Measurements from ENCODE around the gene ATP13A3.

ATP13A3 gene

GRCh38 chr3:194390835-194391234 lies 96.0 kb downstream of the ATP13A3 start:
- no peaks in the 10 kb centered on the region for H3K27me3 Mint-ChIP-seq
- H3K27ac Mint-ChIP-seq = no peak overlapping the region
- peaks cover 15% of the 10 kb centered on the region for H3K4me1 Mint-ChIP-seq (ENCODE audit: low read depth)
- peaks cover 2% of the 10 kb centered on the region for H3K36me3 Mint-ChIP-seq
- peaks cover 12% of the 10 kb centered on the region for H3K9me3 Mint-ChIP-seq (ENCODE audit: low read depth)
- no peak overlapping the region for H3K4me3 Mint-ChIP-seq

- Mint-ChIP-seq H3K36me3 (peaks cover 2% of the 10 kb centered on the region), H3K27me3 (no peaks in the 10 kb centered on the region)
Measured at GRCh38 chr3:194389269-194389668, 97.5 kb downstream of the ATP13A3 start.

GRCh38 chr3:194387926-194388418 lies 98.8 kb downstream of the ATP13A3 start:
- H3K27ac Mint-ChIP-seq = no peak overlapping the region
- H3K9me3 Mint-ChIP-seq (ENCODE audit: low read depth) = peaks cover 12% of the 10 kb centered on the region
- no peak overlapping the region for H3K4me3 Mint-ChIP-seq
- no peaks in the 10 kb centered on the region for H3K4me1 Mint-ChIP-seq (ENCODE audit: low read depth)
- H3K27me3 Mint-ChIP-seq = peaks cover 2% of the 10 kb centered on the region
- H3K36me3 Mint-ChIP-seq = peaks cover 2% of the 10 kb centered on the region

More at GRCh38 chr3:194389269-194389668, 97.5 kb downstream of the ATP13A3 start:
- Mint-ChIP-seq H3K27ac (no peak overlapping the region), H3K4me3 (no peak overlapping the region), H3K9me3 (ENCODE audit: low read depth) (peaks cover 12% of the 10 kb centered on the region), H3K4me1 (ENCODE audit: low read depth) (no peaks in the 10 kb centered on the region)

- Mint-ChIP-seq H3K4me1 (ENCODE audit: low read depth) (no peaks in the 10 kb centered on the region), H3K36me3 (peaks cover 2% of the 10 kb centered on the region), H3K27me3 (peaks cover 2% of the 10 kb centered on the region), H3K4me3 (no peak overlapping the region), H3K27ac (no peak overlapping the region), H3K9me3 (ENCODE audit: low read depth) (peaks cover 12% of the 10 kb centered on the region)
Measured at GRCh38 chr3:194387276-194387675, 99.5 kb downstream of the ATP13A3 start.

GRCh38 chr3:194386648-194387047 lies 100.2 kb downstream of the ATP13A3 start:
- Mint-ChIP-seq H3K27ac (no peak overlapping the region), H3K4me1 (ENCODE audit: low read depth) (no peaks in the 10 kb centered on the region), H3K4me3 (no peak overlapping the region), H3K36me3 (peaks cover 2% of the 10 kb centered on the region), H3K27me3 (peaks cover 2% of the 10 kb centered on the region), H3K9me3 (ENCODE audit: low read depth) (peaks cover 12% of the 10 kb centered on the region)

GRCh38 chr3:194386066-194386465 lies 100.7 kb downstream of the ATP13A3 start:
- Mint-ChIP-seq H3K27ac (no peak overlapping the region), H3K4me3 (no peak overlapping the region), H3K4me1 (ENCODE audit: low read depth) (no peaks in the 10 kb centered on the region), H3K36me3 (peaks cover 2% of the 10 kb centered on the region), H3K27me3 (peaks cover 2% of the 10 kb centered on the region), H3K9me3 (ENCODE audit: low read depth) (peaks cover 7% of the 10 kb centered on the region)

GRCh38 chr3:194384569-194385001 lies 102.2 kb downstream of the ATP13A3 start:
- H3K4me3 Mint-ChIP-seq = no peak overlapping the region
- no peaks in the 10 kb centered on the region for H3K9me3 Mint-ChIP-seq (ENCODE audit: low read depth)
- no peaks in the 10 kb centered on the region for H3K4me1 Mint-ChIP-seq (ENCODE audit: low read depth)
- H3K27me3 Mint-ChIP-seq = peaks cover 2% of the 10 kb centered on the region
- H3K36me3 Mint-ChIP-seq = peaks cover 2% of the 10 kb centered on the region
- no peak overlapping the region for H3K27ac Mint-ChIP-seq

GRCh38 chr3:194384156-194384555 lies 102.6 kb downstream of the ATP13A3 start:
- Mint-ChIP-seq H3K27ac (no peak overlapping the region), H3K36me3 (peaks cover 2% of the 10 kb centered on the region), H3K4me1 (ENCODE audit: low read depth) (no peaks in the 10 kb centered on the region), H3K9me3 (ENCODE audit: low read depth) (no peaks in the 10 kb centered on the region), H3K27me3 (peaks cover 2% of the 10 kb centered on the region), H3K4me3 (no peak overlapping the region)

- H3K4me1 Mint-ChIP-seq (ENCODE audit: low read depth) = no peaks in the 10 kb centered on the region
- no peak overlapping the region for H3K27ac Mint-ChIP-seq
- H3K27me3 Mint-ChIP-seq = peaks cover 2% of the 10 kb centered on the region
- no peak overlapping the region for H3K4me3 Mint-ChIP-seq
- peaks cover 2% of the 10 kb centered on the region for H3K36me3 Mint-ChIP-seq
- H3K9me3 Mint-ChIP-seq (ENCODE audit: low read depth) = no peaks in the 10 kb centered on the region
Measured at GRCh38 chr3:194383276-194383940, 103.4 kb downstream of the ATP13A3 start.

GRCh38 chr3:194382892-194383223 lies 103.9 kb downstream of the ATP13A3 start:
- no peaks in the 10 kb centered on the region for H3K4me1 Mint-ChIP-seq (ENCODE audit: low read depth)
- no peak overlapping the region for H3K4me3 Mint-ChIP-seq
- no peak overlapping the region for H3K27ac Mint-ChIP-seq
- peaks cover 2% of the 10 kb centered on the region for H3K36me3 Mint-ChIP-seq
- no peaks in the 10 kb centered on the region for H3K9me3 Mint-ChIP-seq (ENCODE audit: low read depth)
- peaks cover 2% of the 10 kb centered on the region for H3K27me3 Mint-ChIP-seq

GRCh38 chr3:194382196-194382891 lies 104.5 kb downstream of the ATP13A3 start:
- no peaks in the 10 kb centered on the region for H3K4me1 Mint-ChIP-seq (ENCODE audit: low read depth)
- no peaks in the 10 kb centered on the region for H3K9me3 Mint-ChIP-seq (ENCODE audit: low read depth)
- H3K27me3 Mint-ChIP-seq = peaks cover 2% of the 10 kb centered on the region
- no peak overlapping the region for H3K27ac Mint-ChIP-seq
- no peak overlapping the region for H3K4me3 Mint-ChIP-seq
- no peaks in the 10 kb centered on the region for H3K36me3 Mint-ChIP-seq

GRCh38 chr3:194381460-194381875 lies 105.3 kb downstream of the ATP13A3 start:
- H3K9me3 Mint-ChIP-seq (ENCODE audit: low read depth) = no peaks in the 10 kb centered on the region
- H3K4me3 Mint-ChIP-seq = no peak overlapping the region
- no peak overlapping the region for H3K27ac Mint-ChIP-seq
- H3K36me3 Mint-ChIP-seq = no peaks in the 10 kb centered on the region
- H3K4me1 Mint-ChIP-seq (ENCODE audit: low read depth) = no peaks in the 10 kb centered on the region
- H3K27me3 Mint-ChIP-seq = peaks cover 2% of the 10 kb centered on the region

- H3K4me3 Mint-ChIP-seq = no peak overlapping the region
- H3K27ac Mint-ChIP-seq = no peak overlapping the region
- peaks cover 4% of the 10 kb centered on the region for H3K27me3 Mint-ChIP-seq
- H3K9me3 Mint-ChIP-seq (ENCODE audit: low read depth) = no peaks in the 10 kb centered on the region
- no peaks in the 10 kb centered on the region for H3K36me3 Mint-ChIP-seq
- no peaks in the 10 kb centered on the region for H3K4me1 Mint-ChIP-seq (ENCODE audit: low read depth)
Measured at GRCh38 chr3:194380326-194380725, 106.5 kb downstream of the ATP13A3 start.

- no peak overlapping the region for H3K27ac Mint-ChIP-seq
- H3K4me3 Mint-ChIP-seq = no peak overlapping the region
- H3K36me3 Mint-ChIP-seq = no peaks in the 10 kb centered on the region
- no peaks in the 10 kb centered on the region for H3K9me3 Mint-ChIP-seq (ENCODE audit: low read depth)
- peaks cover 4% of the 10 kb centered on the region for H3K27me3 Mint-ChIP-seq
- H3K4me1 Mint-ChIP-seq (ENCODE audit: low read depth) = no peaks in the 10 kb centered on the region
Measured at GRCh38 chr3:194379651-194380050, 107.2 kb downstream of the ATP13A3 start.

GRCh38 chr3:194379231-194379630 lies 107.6 kb downstream of the ATP13A3 start:
- Mint-ChIP-seq H3K9me3 (ENCODE audit: low read depth) (no peaks in the 10 kb centered on the region), H3K4me3 (no peak overlapping the region), H3K27me3 (peaks cover 4% of the 10 kb centered on the region), H3K36me3 (no peaks in the 10 kb centered on the region), H3K4me1 (ENCODE audit: low read depth) (no peaks in the 10 kb centered on the region), H3K27ac (no peak overlapping the region)
